ENCODE results near the gene TRAPPC3. TPM values are rescaled to one million over a fixed set of nuclear protein-coding genes. Genes with fewer than 3 reads are reported as not detected.

TRAPPC3 gene
- total and polyA plus RNA-seq, 2 donors (not counting 1 experiment from before 2014, with no cell fraction given): 40.5 to 42.1 TPM

DNA sequence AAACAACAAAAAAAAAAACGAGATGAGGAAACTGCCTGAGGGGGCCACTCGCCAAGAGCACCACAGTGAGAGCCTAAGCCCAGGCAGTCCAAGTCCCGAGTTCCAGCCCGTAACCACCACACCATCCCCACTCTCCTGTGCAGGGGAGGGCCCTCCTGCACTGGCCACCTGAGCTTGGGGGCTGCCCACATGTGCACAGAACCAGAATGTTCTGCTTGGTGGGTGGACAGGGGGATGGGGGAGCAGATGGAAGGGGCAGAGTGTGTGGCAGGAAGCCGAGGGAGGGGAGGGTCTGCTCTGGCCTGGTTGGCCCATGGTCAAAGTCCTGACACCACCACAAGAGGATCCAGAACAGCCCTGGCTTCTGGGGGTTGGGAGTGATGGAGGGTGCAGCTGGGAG is 43.0 kb downstream of the TRAPPC3 start:
- ATAC-seq (ENCODE audit: low read depth) (no peak), DNase-seq (no peak)
- Mint-ChIP-seq H3K27me3 (no peaks in the 10 kb centered on the region), H3K9me3 (ENCODE audit: insufficient read depth) (no peaks in the 10 kb centered on the region), H3K4me3 (no peak overlapping the region), H3K4me1 (peaks cover 2% of the 10 kb centered on the region), H3K27ac (no peak overlapping the region)
- Histone ChIP-seq H3K79me2 (ENCODE audit: control insufficient read depth, insufficient read depth, low read length) (no peaks in the 10 kb centered on the region), H3K4me2 (replicated peaks; ENCODE audit: low read depth, low read length, poor library complexity, severe bottlenecking) (no peak overlapping the region), H3K9me3 (ENCODE audit: control extremely low read depth in 1 of 3, control insufficient read depth in 2 of 3, insufficient read depth in 1 of 3, low read length in 2 of 3) (no peaks in the 10 kb centered on the region), H4K20me1 (ENCODE audit: control insufficient read depth, insufficient read depth, low read length, poor library complexity, severe bottlenecking) (no peaks in the 10 kb centered on the region), H3K4me3 (ENCODE audit: control extremely low read depth in 1 of 5, extremely low read depth in 1 of 5, insufficient read depth in 1 of 5, low read depth in 2 of 5, low read length in 4 of 5) (no peak overlapping the region), H3K9ac (ENCODE audit: low read length) (no peak overlapping the region), H3K27ac (ENCODE audit: low read length in 2 of 2) (no peak overlapping the region), H3K36me3 (replicated peaks in 1 of 2; ENCODE audit: control extremely low read depth in 1 of 2, control insufficient read depth in 1 of 2, extremely low read depth in 1 of 2, insufficient read depth in 2 of 2, low read length in 1 of 2) (no peaks in the 10 kb centered on the region), H3K27me3 (replicated peaks in 1 of 4; ENCODE audit: control extremely low read depth in 1 of 4, control insufficient read depth in 3 of 4, insufficient read depth in 4 of 4, low read length in 3 of 4) (no peaks in the 10 kb centered on the region), H3K4me1 (ENCODE audit: control insufficient read depth in 2 of 2, insufficient read depth in 2 of 2, low read length in 2 of 2) (no peaks in the 10 kb centered on the region), H2AFZ (ENCODE audit: insufficient read depth, low read depth, low read length, poor library complexity, severe bottlenecking) (no peak overlapping the region)
- intact Hi-C loops (cut with micrococcal nuclease): no loop called here
- TF ChIP-seq, protein P1, sequence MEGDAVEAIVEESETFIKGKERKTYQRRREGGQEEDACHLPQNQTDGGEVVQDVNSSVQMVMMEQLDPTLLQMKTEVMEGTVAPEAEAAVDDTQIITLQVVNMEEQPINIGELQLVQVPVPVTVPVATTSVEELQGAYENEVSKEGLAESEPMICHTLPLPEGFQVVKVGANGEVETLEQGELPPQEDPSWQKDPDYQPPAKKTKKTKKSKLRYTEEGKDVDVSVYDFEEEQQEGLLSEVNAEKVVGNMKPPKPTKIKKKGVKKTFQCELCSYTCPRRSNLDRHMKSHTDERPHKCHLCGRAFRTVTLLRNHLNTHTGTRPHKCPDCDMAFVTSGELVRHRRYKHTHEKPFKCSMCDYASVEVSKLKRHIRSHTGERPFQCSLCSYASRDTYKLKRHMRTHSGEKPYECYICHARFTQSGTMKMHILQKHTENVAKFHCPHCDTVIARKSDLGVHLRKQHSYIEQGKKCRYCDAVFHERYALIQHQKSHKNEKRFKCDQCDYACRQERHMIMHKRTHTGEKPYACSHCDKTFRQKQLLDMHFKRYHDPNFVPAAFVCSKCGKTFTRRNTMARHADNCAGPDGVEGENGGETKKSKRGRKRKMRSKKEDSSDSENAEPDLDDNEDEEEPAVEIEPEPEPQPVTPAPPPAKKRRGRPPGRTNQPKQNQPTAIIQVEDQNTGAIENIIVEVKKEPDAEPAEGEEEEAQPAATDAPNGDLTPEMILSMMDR (IDR thresholded peaks at IDR 0.05): no peak
- no peak for TF ChIP-seq EZH2 (IDR thresholded peaks at IDR 0.05; ENCODE audit: borderline replicate concordance, insufficient read depth, low read depth, low read length, poor library complexity, severe bottlenecking)
- ChIA-PET POLR2A (no interaction called here), CTCF (interaction anchor here (0.6 to 1.0 kb wide), 2 partner anchors 29 to 218 kb away, joined by 3 read pairs; no protein-coding TSS in a partner anchor)
- WGBS (ENCODE audit: insufficient coverage): 61% methylated on average over 5 of the region's 5 CpGs

- H3K4me1 Mint-ChIP-seq: peaks cover 2% of the 10 kb centered on the region
- Histone ChIP-seq H3K79me2 (ENCODE audit: control insufficient read depth, insufficient read depth, low read length) (no peaks in the 10 kb centered on the region), H3K27me3 (replicated peaks in 1 of 4; ENCODE audit: control extremely low read depth in 1 of 4, control insufficient read depth in 3 of 4, insufficient read depth in 4 of 4, low read length in 3 of 4) (no peaks in the 10 kb centered on the region), H3K4me1 (ENCODE audit: control insufficient read depth in 2 of 2, insufficient read depth in 2 of 2, low read length in 2 of 2) (peaks cover 0 to 7% of the 10 kb centered on the region in 2 donors), H3K9ac (ENCODE audit: low read length) (no peak overlapping the region), H3K9me3 (ENCODE audit: control extremely low read depth in 1 of 3, control insufficient read depth in 2 of 3, insufficient read depth in 1 of 3, low read length in 2 of 3) (no peaks in the 10 kb centered on the region), H4K20me1 (ENCODE audit: control insufficient read depth, insufficient read depth, low read length, poor library complexity, severe bottlenecking) (no peaks in the 10 kb centered on the region), H3K4me2 (replicated peaks; ENCODE audit: low read depth, low read length, poor library complexity, severe bottlenecking) (no peak overlapping the region), H3K4me3 (ENCODE audit: control extremely low read depth in 1 of 5, extremely low read depth in 1 of 5, insufficient read depth in 1 of 5, low read depth in 2 of 5, low read length in 4 of 5) (no peak overlapping the region), H3K36me3 (replicated peaks in 1 of 2; ENCODE audit: control extremely low read depth in 1 of 2, control insufficient read depth in 1 of 2, extremely low read depth in 1 of 2, insufficient read depth in 2 of 2, low read length in 1 of 2) (peaks cover 0 to 3% of the 10 kb centered on the region in 2 experiments), H3K27ac (ENCODE audit: low read length in 2 of 2) (no peak overlapping the region), H2AFZ (ENCODE audit: insufficient read depth, low read depth, low read length, poor library complexity, severe bottlenecking) (no peak overlapping the region)
- TF ChIP-seq EZH2 (IDR thresholded peaks at IDR 0.05; ENCODE audit: borderline replicate concordance, insufficient read depth, low read depth, low read length, poor library complexity, severe bottlenecking): no peak
- TF ChIP-seq, protein P1 (IDR thresholded peaks at IDR 0.05): no peak
- H3K27ac Mint-ChIP-seq: no peak overlapping the region
- CTCF ChIA-PET: interaction anchor here (0.8 to 7.4 kb wide), 6 partner anchors 32 to 185 kb away, joined by 3 to 58 read pairs (median 10); no protein-coding TSS in a partner anchor
- ATAC-seq (ENCODE audit: low read depth) (no peak), DNase-seq (no peak)
- 100% methylated on average over 4 of the region's 5 CpGs for WGBS (ENCODE audit: insufficient coverage)
- H3K9me3 Mint-ChIP-seq (ENCODE audit: insufficient read depth): no peaks in the 10 kb centered on the region
- intact Hi-C loops (cut with micrococcal nuclease): loop anchor here (2.0 kb wide), 1 partner anchor 319 kb away; no protein-coding TSS in a partner anchor
- POLR2A ChIA-PET: no interaction called here
- no peak overlapping the region for H3K4me3 Mint-ChIP-seq
- H3K27me3 Mint-ChIP-seq: no peaks in the 10 kb centered on the region
These were observed 47.7 kb downstream of the TRAPPC3 start for GRCh38 chr1:36101546-36101945.
